Spleen (tissue), 7 donors: ENCODE data around the gene CCL4.
A peak's percentile ranks its signal among the peaks of the same experiment; 100 is the strongest.

Experiments
- POLR2A ChIP-seq, 3 donors: fragments of 450-650 bp; IDR thresholded peaks; one replicate each; pipeline ENCODE4 v1.5.1; 2017; ENCODE audit warnings: antibody characterized with exemption in 3 of 3, mild to moderate bottlenecking in 1 of 3
- TF ChIP-seq, protein P1 (sequence below), 11 experiments: fragments of 200-600 bp in 7 of 11; fragments of 450-650 bp in 4 of 11; sonication (generic) in 4 of 11; IDR thresholded peaks in 8 of 11; conservative IDR thresholded peaks in 3 of 11; 1 replicate in 7 of 11; 2 replicates in 4 of 11; pipeline versions ENCODE4 v1.4.0 to v1.8.0; 2016 to 2021; ENCODE audit warnings: antibody characterized with exemption in 11 of 11, inconsistent platforms in 4 of 11, mild to moderate bottlenecking in 1 of 11
- donor health status: DM: no; HTN: no; CAD: no; lungs with moderate emphysema.
- donor health status: DM: no; HTN: no; CAD: no.
- donor health status: DM: no; HTN: no; CAD: no.

- TF ChIP-seq, protein P1, sequence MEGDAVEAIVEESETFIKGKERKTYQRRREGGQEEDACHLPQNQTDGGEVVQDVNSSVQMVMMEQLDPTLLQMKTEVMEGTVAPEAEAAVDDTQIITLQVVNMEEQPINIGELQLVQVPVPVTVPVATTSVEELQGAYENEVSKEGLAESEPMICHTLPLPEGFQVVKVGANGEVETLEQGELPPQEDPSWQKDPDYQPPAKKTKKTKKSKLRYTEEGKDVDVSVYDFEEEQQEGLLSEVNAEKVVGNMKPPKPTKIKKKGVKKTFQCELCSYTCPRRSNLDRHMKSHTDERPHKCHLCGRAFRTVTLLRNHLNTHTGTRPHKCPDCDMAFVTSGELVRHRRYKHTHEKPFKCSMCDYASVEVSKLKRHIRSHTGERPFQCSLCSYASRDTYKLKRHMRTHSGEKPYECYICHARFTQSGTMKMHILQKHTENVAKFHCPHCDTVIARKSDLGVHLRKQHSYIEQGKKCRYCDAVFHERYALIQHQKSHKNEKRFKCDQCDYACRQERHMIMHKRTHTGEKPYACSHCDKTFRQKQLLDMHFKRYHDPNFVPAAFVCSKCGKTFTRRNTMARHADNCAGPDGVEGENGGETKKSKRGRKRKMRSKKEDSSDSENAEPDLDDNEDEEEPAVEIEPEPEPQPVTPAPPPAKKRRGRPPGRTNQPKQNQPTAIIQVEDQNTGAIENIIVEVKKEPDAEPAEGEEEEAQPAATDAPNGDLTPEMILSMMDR (IDR thresholded peaks at IDR 0.05 in 8 of 11, conservative IDR thresholded peaks at IDR 0.05 in 3 of 11), result no peak
- TF ChIP-seq POLR2A (IDR thresholded peaks at IDR 0.05), result peak in 2 of 3 donors; percentile 14 to 34
These were observed 13.5 kb upstream of the CCL4 start, which contains the start of gene CCL3 for GRCh38 chr17:36089888-36090836.
